HG03196 (cell line): ENCODE results near the gene NOVA2.
A peak's percentile ranks its signal among the peaks of the same experiment; 100 is the strongest.

Source experiments
- ATAC-seq: cut with Tn5 transposase; IDR thresholded peaks from one replicate; pipeline ENCODE4 v1.9.1; 2021; ENCODE audit not compliant: unreplicated experiment

The NOVA2 gene

GRCh38 chr19:45929247-45929646 is 44.4 kb downstream of the NOVA2 start:
- no peak for ATAC-seq

DNA sequence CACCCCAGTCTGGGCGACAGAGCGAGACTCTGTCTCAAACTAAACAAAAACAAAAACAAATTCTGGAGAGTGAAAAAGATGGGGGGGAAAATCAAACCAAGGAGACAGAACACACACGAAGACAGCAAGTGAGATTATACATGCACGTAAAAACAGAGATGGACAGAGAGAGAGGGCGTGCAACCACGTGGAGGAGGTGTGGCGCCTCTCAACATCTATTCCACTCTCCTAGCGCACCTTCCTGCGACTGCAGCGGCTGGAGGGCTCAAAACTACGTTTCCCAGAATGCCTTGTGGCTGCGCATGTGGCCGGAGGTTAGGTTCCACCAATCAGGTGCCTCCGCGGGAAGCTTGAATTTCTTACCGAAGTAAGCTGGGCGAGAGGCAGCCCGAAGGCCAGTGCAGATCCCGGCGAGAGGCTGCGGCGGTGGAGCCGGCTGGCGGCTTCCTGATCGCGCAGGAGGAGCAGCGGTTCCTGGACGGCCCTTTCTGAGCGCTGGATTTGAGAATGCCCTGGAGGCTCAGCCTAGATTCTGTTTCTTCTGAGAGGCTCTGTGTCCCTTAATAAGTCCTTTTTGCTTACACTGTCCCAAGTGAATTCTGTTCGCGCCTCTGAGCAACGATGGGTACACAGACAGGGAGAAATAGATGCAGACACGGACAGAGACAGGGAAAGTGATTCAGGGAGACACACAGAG is 46.0 kb downstream of the NOVA2 start:
- ATAC-seq, result peak; percentile 79

DNA sequence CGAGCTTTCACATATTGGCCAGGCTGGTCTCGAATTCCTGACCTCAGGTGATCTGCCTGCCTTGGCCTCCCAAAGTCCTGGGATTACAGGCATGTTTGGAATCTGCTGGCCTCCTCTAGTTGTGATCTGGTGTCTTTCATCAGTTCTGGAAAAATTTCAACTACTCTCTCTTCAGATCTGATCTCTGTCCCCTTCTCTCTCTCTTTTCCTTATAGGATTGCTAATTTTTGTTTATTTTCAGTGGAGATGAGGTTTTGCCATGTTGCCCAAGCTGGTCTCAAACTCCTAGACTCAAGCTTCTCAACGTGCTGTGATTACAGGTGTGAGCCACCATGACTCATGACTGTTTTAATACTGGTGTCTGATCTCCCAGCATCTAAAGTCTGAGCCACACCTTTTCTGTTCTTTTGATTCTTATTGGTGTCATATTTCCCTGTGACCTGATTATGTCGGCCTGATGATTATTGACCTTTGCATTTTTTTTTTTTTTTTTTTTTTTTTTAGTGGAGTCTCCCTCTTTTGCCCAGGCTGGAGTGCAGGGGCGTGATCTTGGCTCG is 48.7 kb downstream of the NOVA2 start:
- ATAC-seq, result no peak

- ATAC-seq, result no peak
Measured at GRCh38 chr19:45922281-45922680, 51.4 kb downstream of the NOVA2 start.

DNA sequence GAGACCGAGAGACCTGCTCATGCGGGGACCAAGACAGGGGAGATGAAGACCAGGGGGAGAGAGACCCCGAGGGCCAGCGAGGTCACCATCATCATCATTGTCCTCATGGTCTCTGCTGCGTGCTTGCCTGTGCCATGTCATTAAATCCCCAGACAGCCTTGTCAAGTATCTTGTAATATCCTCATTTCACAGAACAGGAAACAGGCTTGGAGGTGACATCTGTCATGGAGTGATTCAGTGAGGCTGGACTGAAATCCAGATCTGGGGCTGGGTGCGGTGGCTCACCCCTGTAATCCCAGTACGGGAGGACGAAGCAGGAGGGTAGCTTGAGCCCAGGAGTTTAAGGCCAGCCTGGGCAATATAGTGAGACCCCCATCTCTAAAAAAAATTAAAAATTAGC is 53.2 kb downstream of the NOVA2 start:
- no peak for ATAC-seq

DNA sequence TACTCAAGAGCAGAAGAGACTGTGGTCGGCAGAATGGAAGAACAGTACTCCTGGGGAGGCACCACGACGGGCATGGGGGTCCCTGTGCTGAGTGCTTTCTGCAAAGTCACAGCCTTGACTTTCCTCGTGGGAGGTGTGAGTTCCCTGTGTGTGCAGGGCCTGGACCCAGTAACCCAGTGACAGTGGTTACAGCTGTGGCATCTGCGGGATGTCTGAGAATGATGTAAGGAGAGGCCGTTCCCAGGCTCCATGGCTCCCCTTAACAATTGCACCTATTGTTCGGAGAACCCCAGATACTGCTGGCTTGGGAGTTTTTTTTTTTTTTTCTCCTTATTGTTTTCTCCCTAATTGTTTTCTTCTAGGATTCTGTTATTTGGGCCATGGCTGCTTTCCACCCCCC is 54.0 kb downstream of the NOVA2 start:
- ATAC-seq, result no peak

DNA sequence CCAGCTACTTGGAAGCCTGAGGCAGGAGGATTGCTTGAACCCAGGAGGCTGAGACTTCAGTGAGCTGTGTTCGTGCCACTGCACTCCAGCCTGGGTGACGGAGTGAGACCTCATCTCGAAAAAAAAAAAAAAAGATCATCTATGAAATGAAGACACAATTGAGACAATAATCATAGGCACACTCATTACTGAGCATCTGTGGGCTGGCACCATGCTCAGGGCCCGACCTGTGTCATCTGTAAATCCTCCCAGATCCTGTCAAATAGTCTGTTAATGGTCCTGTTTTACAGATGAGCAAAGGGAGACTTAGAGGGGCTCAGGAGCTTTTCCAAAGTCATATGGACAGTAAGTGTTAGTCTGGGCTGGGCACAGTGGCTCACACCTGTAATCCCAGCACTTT is 54.9 kb downstream of the NOVA2 start:
- ATAC-seq, result no peak

GRCh38 chr19:45917421-45918091 is 56.1 kb downstream of the NOVA2 start:
- ATAC-seq, result no peak

- no peak for ATAC-seq
Measured at GRCh38 chr19:45913874-45914830, 59.5 kb downstream of the NOVA2 start, which contains the start of gene NANOS2. NANOS2 (minus strand) TSS chr19:45914778; CDS start chr19:45914693, 85 bp downstream.

- ATAC-seq, result no peak
Measured at GRCh38 chr19:45911291-45911690, 62.4 kb downstream of the NOVA2 start.

DNA sequence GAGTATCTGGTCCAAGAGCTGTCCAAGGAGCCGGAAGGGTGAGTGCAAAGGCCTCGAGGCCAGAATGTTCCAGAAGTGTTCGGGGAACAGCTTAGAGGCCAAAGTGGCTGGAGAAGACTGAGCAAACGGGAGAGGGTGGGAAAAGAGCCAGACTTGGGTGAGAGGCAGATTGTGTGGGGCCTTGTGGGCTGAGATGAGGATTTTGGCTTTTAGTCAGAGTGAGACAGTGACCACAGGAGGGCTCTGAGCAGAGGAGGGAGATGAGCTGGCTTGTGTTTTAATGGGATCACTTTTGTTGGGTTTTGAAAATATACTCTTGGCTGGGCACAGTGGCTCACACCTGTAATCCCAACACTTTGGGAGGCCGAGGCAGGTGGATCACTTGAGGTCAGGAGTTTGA is 64.7 kb downstream of the NOVA2 start:
- ATAC-seq, result no peak

DNA sequence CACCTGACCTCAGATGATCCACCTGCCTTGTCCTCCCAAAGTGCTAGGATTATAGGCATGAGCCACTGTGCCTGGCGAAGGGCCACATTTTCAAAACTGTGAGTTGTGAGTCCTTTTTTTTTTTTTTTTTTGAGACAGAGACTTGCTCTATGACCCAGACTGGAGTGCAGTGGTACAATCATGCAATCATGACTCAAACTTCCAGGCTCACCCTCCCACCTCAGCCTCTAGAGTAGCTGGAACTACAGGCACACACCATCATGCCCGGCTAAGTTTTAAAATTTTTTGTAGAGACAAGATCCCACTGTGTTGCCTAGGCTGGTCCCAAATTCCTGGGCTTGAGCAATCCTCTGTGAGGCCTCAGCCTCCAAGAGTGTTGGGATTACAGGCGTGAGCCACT is 67.4 kb downstream of the NOVA2 start:
- ATAC-seq, result no peak

DNA sequence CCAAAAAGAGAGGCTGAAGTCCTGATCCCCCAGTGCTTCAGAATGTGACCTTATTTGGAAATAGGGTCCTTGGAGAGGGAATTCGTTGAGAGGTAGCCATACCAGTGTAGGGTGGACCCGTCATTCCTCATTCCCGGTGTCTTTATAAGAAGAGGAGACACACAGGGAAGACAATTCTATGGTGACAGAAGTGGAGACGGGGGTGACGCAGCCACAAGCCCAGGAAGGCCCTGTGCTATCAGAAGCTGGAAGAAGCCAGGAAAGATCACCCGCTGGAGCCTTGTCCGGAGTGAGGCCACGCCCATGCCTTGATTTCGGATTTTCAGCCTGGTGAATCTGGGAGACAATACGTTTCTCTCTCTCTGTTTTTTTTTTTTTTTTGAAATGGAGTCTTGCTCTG is 68.7 kb downstream of the NOVA2 start:
- ATAC-seq, result no peak

DNA sequence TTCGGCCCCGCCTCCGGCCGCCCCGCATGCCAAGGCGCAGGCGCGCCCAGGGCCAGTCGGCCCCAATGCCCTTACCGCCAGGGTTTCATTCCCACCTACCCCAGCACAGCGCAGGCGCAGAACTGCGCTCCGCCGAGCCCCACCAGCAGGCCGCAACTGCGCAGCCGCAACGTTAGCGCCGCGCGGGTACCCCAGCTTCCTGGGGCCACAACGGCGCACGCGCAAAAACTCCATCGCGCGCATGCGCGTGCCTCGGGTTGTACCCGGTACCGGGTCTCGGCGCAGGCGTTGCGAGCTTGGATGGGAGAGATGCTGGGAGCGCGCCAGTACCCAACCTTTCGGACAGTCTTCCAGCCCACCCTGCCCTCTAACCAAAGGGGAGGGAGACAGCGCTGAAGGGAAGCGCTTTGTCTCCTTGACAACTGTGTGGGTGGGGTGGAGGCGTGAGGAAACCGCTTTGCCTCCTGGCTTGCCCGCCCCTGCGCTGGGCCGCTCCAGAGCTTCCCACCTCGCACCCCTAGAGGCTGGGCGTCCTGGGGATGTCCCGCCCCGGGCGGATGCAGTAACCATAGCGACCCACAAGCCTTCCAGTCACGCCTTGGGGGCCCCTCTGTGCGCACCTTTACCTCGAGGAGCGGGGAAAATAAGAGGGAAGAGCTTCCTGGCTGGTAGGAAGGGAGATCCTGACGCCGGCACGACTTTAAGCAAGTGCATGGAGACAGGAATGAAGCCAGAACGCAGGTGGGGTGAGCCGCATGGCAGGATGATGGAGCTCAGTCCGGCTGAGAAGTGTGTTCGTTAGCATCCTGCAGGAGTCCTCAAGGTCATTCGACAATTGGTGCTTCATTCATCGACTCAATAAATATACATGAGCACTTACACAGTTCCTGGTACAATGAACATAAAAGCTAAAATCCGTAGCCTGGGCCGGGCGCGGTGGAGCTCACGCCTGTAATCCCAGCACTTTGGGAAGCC is 70.7 kb downstream of the NOVA2 start:
- ATAC-seq, result peak; percentile 83

GRCh38 chr19:45901912-45902650 is 71.6 kb downstream of the NOVA2 start, which contains the start of gene MYPOP:
MYPOP (minus strand) TSS chr19:45902613; CDS start chr19:45901773, 840 bp downstream.
- no peak for ATAC-seq

GRCh38 chr19:45901432-45901911 is 72.2 kb downstream of the NOVA2 start:
- ATAC-seq, result no peak

GRCh38 chr19:45900738-45901431 is 72.8 kb downstream of the NOVA2 start:
- no peak for ATAC-seq

DNA sequence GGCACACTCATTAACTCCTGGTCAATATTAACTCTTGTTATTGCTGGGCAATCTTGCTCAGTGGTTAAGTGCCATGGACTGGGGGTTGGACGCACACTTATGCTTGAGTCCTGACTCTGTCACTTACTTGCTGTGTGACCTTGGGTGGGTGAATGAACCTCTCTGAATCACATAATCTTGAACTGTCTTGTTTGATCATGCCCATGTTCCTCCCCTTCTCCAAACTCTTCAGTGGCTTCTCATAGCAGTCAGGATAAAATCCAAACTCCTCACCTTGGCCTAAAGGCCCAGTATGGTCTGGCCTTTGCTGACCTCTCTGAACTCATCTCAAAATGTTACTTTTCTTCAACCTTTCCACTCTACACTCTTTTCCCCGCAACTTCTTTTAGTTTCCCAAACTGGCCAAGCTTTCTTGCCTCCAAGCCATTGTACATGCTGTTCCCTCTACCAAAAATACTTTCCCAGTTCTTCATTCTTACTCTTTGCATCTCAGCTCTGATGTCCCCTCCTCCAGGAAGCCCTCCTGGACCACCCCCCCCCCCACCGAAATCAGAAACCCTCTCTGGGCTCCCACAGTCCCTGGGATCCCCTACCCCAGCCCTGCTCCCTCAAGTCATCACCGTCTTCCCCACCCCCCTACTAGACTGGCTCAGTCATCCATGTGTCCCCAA is 73.6 kb downstream of the NOVA2 start:
- ATAC-seq, result no peak
